ENCODE measurements around the gene MAD1L1. TPM values are rescaled to one million over a fixed set of nuclear protein-coding genes. Genes with fewer than 3 reads are reported as not detected.

MAD1L1 gene
- total and polyA plus RNA-seq, 2 donors (not counting 1 experiment from before 2014, with no cell fraction given) = 9.8 to 29.4 TPM

DNA sequence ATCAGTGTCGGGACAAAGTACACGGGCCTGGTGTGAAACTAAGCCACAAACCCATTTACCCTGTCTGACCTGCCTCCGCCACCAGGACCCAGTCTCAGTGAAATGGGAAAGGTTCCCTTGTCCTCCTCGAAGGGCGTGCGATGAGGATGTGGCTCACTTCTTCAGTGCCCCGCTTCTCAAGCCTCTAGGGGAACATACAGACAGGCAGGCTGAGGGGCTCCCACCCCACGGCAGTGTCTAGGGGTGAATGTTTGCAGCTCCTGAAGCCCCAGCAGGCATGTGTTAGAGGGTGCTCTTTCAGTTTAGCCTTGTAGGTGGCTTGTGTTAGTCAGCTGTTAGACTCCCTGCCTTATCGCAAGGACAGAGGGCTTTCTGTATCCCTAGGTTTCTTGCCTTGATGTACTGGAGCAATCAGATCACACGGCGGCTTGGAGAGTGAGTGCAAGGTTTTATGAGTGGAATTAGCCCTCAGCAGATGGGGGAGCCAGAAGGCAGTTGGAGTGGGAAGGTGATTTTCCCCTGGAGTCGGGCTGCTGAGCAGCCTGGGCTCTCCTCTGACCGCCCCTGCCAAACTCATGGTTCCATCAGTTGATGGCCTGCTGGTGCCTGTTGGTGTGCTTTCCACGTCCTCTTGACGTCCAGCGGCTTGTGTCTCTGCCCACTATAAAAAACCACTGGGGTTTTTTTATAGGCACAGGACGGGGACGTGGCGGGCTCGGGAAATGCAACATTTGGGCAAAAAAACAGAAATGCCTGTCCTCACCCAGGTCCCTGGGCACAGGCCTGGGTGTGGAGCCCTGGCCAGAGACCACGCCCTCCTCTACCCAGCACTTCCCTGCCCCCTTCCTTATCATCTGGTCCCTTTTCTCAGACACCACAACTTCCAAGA is 10.0 kb upstream of the MAD1L1 start:
- TF ChIP-seq, protein P1, sequence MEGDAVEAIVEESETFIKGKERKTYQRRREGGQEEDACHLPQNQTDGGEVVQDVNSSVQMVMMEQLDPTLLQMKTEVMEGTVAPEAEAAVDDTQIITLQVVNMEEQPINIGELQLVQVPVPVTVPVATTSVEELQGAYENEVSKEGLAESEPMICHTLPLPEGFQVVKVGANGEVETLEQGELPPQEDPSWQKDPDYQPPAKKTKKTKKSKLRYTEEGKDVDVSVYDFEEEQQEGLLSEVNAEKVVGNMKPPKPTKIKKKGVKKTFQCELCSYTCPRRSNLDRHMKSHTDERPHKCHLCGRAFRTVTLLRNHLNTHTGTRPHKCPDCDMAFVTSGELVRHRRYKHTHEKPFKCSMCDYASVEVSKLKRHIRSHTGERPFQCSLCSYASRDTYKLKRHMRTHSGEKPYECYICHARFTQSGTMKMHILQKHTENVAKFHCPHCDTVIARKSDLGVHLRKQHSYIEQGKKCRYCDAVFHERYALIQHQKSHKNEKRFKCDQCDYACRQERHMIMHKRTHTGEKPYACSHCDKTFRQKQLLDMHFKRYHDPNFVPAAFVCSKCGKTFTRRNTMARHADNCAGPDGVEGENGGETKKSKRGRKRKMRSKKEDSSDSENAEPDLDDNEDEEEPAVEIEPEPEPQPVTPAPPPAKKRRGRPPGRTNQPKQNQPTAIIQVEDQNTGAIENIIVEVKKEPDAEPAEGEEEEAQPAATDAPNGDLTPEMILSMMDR (conservative IDR thresholded peaks at IDR 0.05 in 1 of 2, IDR thresholded peaks at IDR 0.05 in 1 of 2; ENCODE audit: low read depth in 1 of 2, low read length in 2 of 2) = peak in 1 of 2 donors; percentile 19
- no peak for TF ChIP-seq EZH2 (IDR thresholded peaks at IDR 0.05; ENCODE audit: low read length, missing control alignments)
- Histone ChIP-seq H2AFZ (ENCODE audit: low read length) (peak overlapping the region; percentile 73), H3K4me2 (ENCODE audit: extremely low read depth, insufficient read depth, low read length) (peak overlapping the region; percentile 91), H3K79me2 (ENCODE audit: control insufficient read depth, insufficient read depth, low read length) (peaks cover 22% of the 10 kb centered on the region), H3K4me3 (replicated peaks in 1 of 4; ENCODE audit: control extremely low read depth in 1 of 4, insufficient read depth in 1 of 4, low read depth in 3 of 4, low read length in 4 of 4) (peak overlapping the region; percentile 81 to 90 (median 88)), H3K27ac (ENCODE audit: insufficient read depth, low read length) (peak overlapping the region; percentile 76), H3K9ac (ENCODE audit: insufficient read depth, low read length) (peak overlapping the region; percentile 79), H3K4me1 (ENCODE audit: control insufficient read depth, extremely low read depth, insufficient read depth, low read length) (peaks cover 7% of the 10 kb centered on the region), H3K27me3 (ENCODE audit: control insufficient read depth, insufficient read depth, low read length) (no peaks in the 10 kb centered on the region), H3K36me3 (ENCODE audit: control insufficient read depth, insufficient read depth, low read length) (peaks cover 13% of the 10 kb centered on the region), H3K9me3 (ENCODE audit: control insufficient read depth, insufficient read depth, low read depth, low read length) (no peaks in the 10 kb centered on the region), H4K20me1 (ENCODE audit: control insufficient read depth, extremely low read depth, insufficient read depth, low read length) (no peaks in the 10 kb centered on the region)
- DNase-seq (ENCODE audit: low read depth in 2 of 2) = peak in 1 of 2 donors; percentile 29

GRCh38 chr7:2241580-2242540 is 9.1 kb upstream of the MAD1L1 start, which contains the start of the genes MRM2 and NUDT1:
TSS of gene MRM2 (minus strand) at chr7:2242205. CDS start at chr7:2242169, 36 bp downstream.
TSS of gene NUDT1 (plus strand) at chr7:2242226. CDS start at chr7:2244575, 2,349 bp downstream.
- Histone ChIP-seq H4K20me1 (ENCODE audit: control insufficient read depth, extremely low read depth, insufficient read depth, low read length) (no peaks in the 10 kb centered on the region), H2AFZ (ENCODE audit: low read length) (peak within 1 kb of the TSS; percentile 76), H3K27me3 (ENCODE audit: control insufficient read depth, insufficient read depth, low read length) (no peaks in the 10 kb centered on the region), H3K79me2 (ENCODE audit: control insufficient read depth, insufficient read depth, low read length) (peaks cover 22% of the 10 kb centered on the region), H3K9ac (ENCODE audit: insufficient read depth, low read length) (peak within 1 kb of the TSS; percentile 79), H3K4me3 (replicated peaks in 1 of 4; ENCODE audit: control extremely low read depth in 1 of 4, insufficient read depth in 1 of 4, low read depth in 3 of 4, low read length in 4 of 4) (peak within 1 kb of the TSS; percentile 81 to 90 (median 88)), H3K4me1 (ENCODE audit: control insufficient read depth, extremely low read depth, insufficient read depth, low read length) (peaks cover 7% of the 10 kb centered on the region), H3K27ac (ENCODE audit: insufficient read depth, low read length) (peak within 1 kb of the TSS; percentile 76), H3K36me3 (ENCODE audit: control insufficient read depth, insufficient read depth, low read length) (peaks cover 15% of the 10 kb centered on the region), H3K9me3 (ENCODE audit: control insufficient read depth, insufficient read depth, low read depth, low read length) (no peaks in the 10 kb centered on the region), H3K4me2 (ENCODE audit: extremely low read depth, insufficient read depth, low read length) (peak within 1 kb of the TSS; percentile 91)
- peak; percentile 59 to 68 for DNase-seq (ENCODE audit: low read depth in 2 of 2)
- TF ChIP-seq EZH2 (IDR thresholded peaks at IDR 0.05; ENCODE audit: low read length, missing control alignments) = no peak
- TF ChIP-seq, protein P1 (conservative IDR thresholded peaks at IDR 0.05 in 1 of 2, IDR thresholded peaks at IDR 0.05 in 1 of 2; ENCODE audit: low read depth in 1 of 2, low read length in 2 of 2) = no peak

Data from fibroblast of lung (primary cell).